Natural killer cell (primary cell): ENCODE measurements around the gene GRIN2A. TPM values are rescaled to one million over a fixed set of nuclear protein-coding genes. Genes with fewer than 3 reads are reported as not detected.

Experiments used
- ATAC-seq, 3 donors: fragments of 150-1000 bp in 2 of 3; fragments of 200-7000 bp in 1 of 3; cut with Tn5 transposase; 1 replicate in 1 of 3; 2 replicates in 2 of 3; pipeline ENCODE4 v1.10.0; 2021; ENCODE audit warnings: mild to moderate bottlenecking in 2 of 3, moderate library complexity in 2 of 3
- DNase-seq, 2 donors: peaks; one replicate each; pipeline versions ENCODE4 v3.0.0 to v3.0.0-alpha.2; 2013 to 2021; ENCODE audit warnings: mixed read lengths in 1 of 2
- H3K27ac ChIP-seq: one replicate; pipeline ENCODE4 v1.5.1; 2013; ENCODE audit warnings: mild to moderate bottlenecking, low read length
- H3K27me3 ChIP-seq: one replicate; pipeline ENCODE4 v1.6.1; 2013; ENCODE audit warnings: low read length; ENCODE audit not compliant: control insufficient read depth, insufficient read depth
- H3K36me3 ChIP-seq: one replicate; pipeline ENCODE4 v1.6.1; 2013; ENCODE audit warnings: low read length; ENCODE audit not compliant: control insufficient read depth, insufficient read depth
- H3K4me1 ChIP-seq: one replicate; pipeline ENCODE4 v1.6.1; 2013; ENCODE audit warnings: low read length; ENCODE audit not compliant: control insufficient read depth, insufficient read depth
- H3K4me3 ChIP-seq: one replicate; pipeline ENCODE4 v1.5.1; 2013; ENCODE audit warnings: low read length
- H3K9me3 ChIP-seq: one replicate; pipeline ENCODE4 v1.6.1; 2013; ENCODE audit warnings: low read length; ENCODE audit not compliant: control insufficient read depth, insufficient read depth
- H3K27ac Mint-ChIP-seq, 2 donors: one replicate each; pipeline ENCODE4 v1.8.0; 2022; ENCODE audit warnings: mild to moderate bottlenecking in 2 of 2, mixed read lengths in 2 of 2, moderate library complexity in 1 of 2
- H3K27me3 Mint-ChIP-seq, 2 donors: one replicate each; pipeline ENCODE4 v1.8.0; 2022; ENCODE audit warnings: low read depth in 2 of 2, mixed read lengths in 2 of 2
- H3K36me3 Mint-ChIP-seq: one replicate; pipeline ENCODE4 v1.8.0; 2022; ENCODE audit warnings: mixed read lengths
- H3K4me1 Mint-ChIP-seq, 2 donors: one replicate each; pipeline ENCODE4 v1.8.0; 2022; ENCODE audit warnings: mixed read lengths in 2 of 2
- H3K4me3 Mint-ChIP-seq: one replicate; pipeline ENCODE4 v1.8.0; 2022; ENCODE audit warnings: mild to moderate bottlenecking, moderate library complexity, mixed read lengths
- H3K9me3 Mint-ChIP-seq, 2 donors: one replicate each; pipeline ENCODE4 v1.8.0; 2022; ENCODE audit warnings: mixed read lengths in 2 of 2
- CTCF ChIP-seq: fragments of 200-600 bp; IDR thresholded peaks from one replicate; pipeline ENCODE4 v1.8.0; 2022; ENCODE audit warnings: antibody characterized with exemption
- WGBS: methylation state at CpG from one replicate; pipeline ENCODE4 v1.1.7; 2013; ENCODE audit warnings: missing lambda C conversion rate; ENCODE audit not compliant: insufficient coverage; 5-methylcytosine and 5-hydroxymethylcytosine counted together
- intact Hi-C: fragments of 100-400 bp; cut with micrococcal nuclease; formaldehyde crosslinking; loops from one replicate; pipeline ENCODE4 v1.14.2; 2022
- total RNA-seq, 4 donors: library from RNA; stranded (reverse); fragments of 120-200 nt in 1 of 4; gene quantifications; one replicate each; pipeline versions ENCODE4 v1.2.3 to v1.2.4, GENCODE V29; 2013 to 2022

GRIN2A gene
- total RNA-seq, 3 donors from 2014 or later (not counting 1 experiment from before 2014, with no cell fraction given): not detected

- Histone ChIP-seq H3K9me3 (no peaks in the 10 kb centered on the region), H3K4me1 (no peaks in the 10 kb centered on the region), H3K27ac (no peak overlapping the region), H3K4me3 (no peak overlapping the region), H3K36me3 (no peaks in the 10 kb centered on the region), H3K27me3 (no peaks in the 10 kb centered on the region)
- Mint-ChIP-seq H3K9me3 (no peaks in the 10 kb centered on the region), H3K27ac (no peak overlapping the region), H3K4me3 (no peak overlapping the region), H3K27me3 (no peaks in the 10 kb centered on the region), H3K36me3 (no peaks in the 10 kb centered on the region), H3K4me1 (no peaks in the 10 kb centered on the region)
- DNase-seq (no peak), ATAC-seq (no peak)
- TF ChIP-seq CTCF: no peak
- intact Hi-C loops: no loop called here
- 95% methylated on average over 3 of the region's 5 CpGs for WGBS
These were observed 445.7 kb downstream of the GRIN2A start for GRCh38 chr16:9736547-9736946.

DNA sequence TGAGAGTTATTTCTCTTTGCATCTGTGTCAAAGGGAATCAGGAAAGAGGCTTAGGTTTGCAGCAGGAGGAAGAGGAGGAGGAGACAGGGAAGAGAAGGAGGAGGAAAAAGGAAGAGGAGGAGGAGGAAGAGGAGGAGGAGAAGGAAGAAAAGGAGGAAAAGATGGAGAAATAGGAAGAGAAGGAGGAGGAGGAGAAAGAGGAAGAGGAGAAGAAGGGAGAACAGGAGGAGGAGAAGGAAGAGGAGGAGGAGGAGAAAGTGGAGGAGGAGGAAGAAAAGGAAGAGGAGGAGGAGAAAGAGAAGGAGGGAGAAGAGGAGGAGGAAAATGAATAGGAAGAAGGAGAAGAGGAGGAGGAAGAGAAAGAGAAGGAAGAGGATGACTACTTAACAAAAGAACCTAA is 459.1 kb downstream of the GRIN2A start:
- no peak overlapping the region for H3K4me3 Mint-ChIP-seq
- no peaks in the 10 kb centered on the region for H3K36me3 Mint-ChIP-seq
- H3K4me1 Mint-ChIP-seq: no peaks in the 10 kb centered on the region
- H3K27me3 ChIP-seq: no peaks in the 10 kb centered on the region
- no peak overlapping the region for H3K27ac ChIP-seq
- H3K36me3 ChIP-seq: no peaks in the 10 kb centered on the region
- peaks cover 3% of the 10 kb centered on the region in 2 donors for H3K9me3 Mint-ChIP-seq
- no peak for TF ChIP-seq CTCF
- H3K4me3 ChIP-seq: no peak overlapping the region
- H3K4me1 ChIP-seq: no peaks in the 10 kb centered on the region
- intact Hi-C loops: no loop called here
- DNase-seq (no peak), ATAC-seq (no peak)
- no peaks in the 10 kb centered on the region for H3K9me3 ChIP-seq
- no peak overlapping the region for H3K27ac Mint-ChIP-seq
- H3K27me3 Mint-ChIP-seq: no peaks in the 10 kb centered on the region

GRCh38 chr16:9713907-9714306 is 468.3 kb downstream of the GRIN2A start:
- Mint-ChIP-seq H3K9me3 (peaks cover 0 to 2% of the 10 kb centered on the region in 2 donors), H3K27me3 (no peaks in the 10 kb centered on the region), H3K4me3 (no peak overlapping the region), H3K27ac (no peak overlapping the region), H3K36me3 (no peaks in the 10 kb centered on the region), H3K4me1 (no peaks in the 10 kb centered on the region)
- 60% methylated on average over 6 of the region's 6 CpGs for WGBS
- TF ChIP-seq CTCF: no peak
- no peak overlapping the region for H3K27ac ChIP-seq
- no peak overlapping the region for H3K4me3 ChIP-seq
- intact Hi-C loops: no loop called here
- ATAC-seq (no peak), DNase-seq (no peak)
- no peaks in the 10 kb centered on the region for H3K9me3 ChIP-seq
- no peaks in the 10 kb centered on the region for H3K36me3 ChIP-seq
- H3K4me1 ChIP-seq: no peaks in the 10 kb centered on the region
- no peaks in the 10 kb centered on the region for H3K27me3 ChIP-seq

- Mint-ChIP-seq H3K27me3 (no peaks in the 10 kb centered on the region), H3K36me3 (no peaks in the 10 kb centered on the region), H3K4me1 (no peaks in the 10 kb centered on the region), H3K4me3 (no peak overlapping the region), H3K9me3 (peaks cover 0 to 2% of the 10 kb centered on the region in 2 donors), H3K27ac (no peak overlapping the region)
- no peak for ATAC-seq
- H3K36me3 ChIP-seq: no peaks in the 10 kb centered on the region
- no peak overlapping the region for H3K4me3 ChIP-seq
- 39% methylated on average over 1 of the region's 1 CpG for WGBS
- DNase-seq: no peak
- H3K27ac ChIP-seq: no peak overlapping the region
- H3K4me1 ChIP-seq: no peaks in the 10 kb centered on the region
- intact Hi-C loops: no loop called here
- no peak for TF ChIP-seq CTCF
- no peaks in the 10 kb centered on the region for H3K27me3 ChIP-seq
- no peaks in the 10 kb centered on the region for H3K9me3 ChIP-seq
These were observed 469.1 kb downstream of the GRIN2A start for GRCh38 chr16:9713156-9713555.
